ENCODE results near the gene SETD2. TPM values are rescaled to one million over a fixed set of nuclear protein-coding genes. Genes with fewer than 3 reads are reported as not detected.

SETD2 gene
- total RNA-seq, 2 donors from 2014 or later: 59.0 to 61.5 TPM

GRCh38 chr3:46987743-46988401, 176.0 kb downstream of the SETD2 start:
- no peak for TF ChIP-seq CTCF (conservative IDR thresholded peaks at IDR 0.05)
- H3K36me3 ChIP-seq (ENCODE audit: control insufficient read depth, insufficient read depth, low read length): peaks cover 4% of the 10 kb centered on the region
- H3K9me3 ChIP-seq (ENCODE audit: control insufficient read depth, low read length): no peaks in the 10 kb centered on the region
- H3K9ac ChIP-seq (ENCODE audit: extremely low read depth, low read length, poor library complexity, severe bottlenecking): no peak overlapping the region
- H3K27ac Mint-ChIP-seq: peak overlapping the region; percentile 82
- no peaks in the 10 kb centered on the region for H3K27me3 Mint-ChIP-seq (ENCODE audit: insufficient read depth)
- no peaks in the 10 kb centered on the region for H3K27me3 ChIP-seq (ENCODE audit: control insufficient read depth, insufficient read depth, low read length, poor library complexity, severe bottlenecking)
- H3K4me3 Mint-ChIP-seq: no peak overlapping the region
- no peaks in the 10 kb centered on the region for H3K9me3 Mint-ChIP-seq
- DNase-seq: no peak
- peaks cover 6% of the 10 kb centered on the region for H3K36me3 Mint-ChIP-seq (ENCODE audit: low read depth)
- no peak overlapping the region for H3K27ac ChIP-seq (ENCODE audit: low read depth, low read length)
- H3K4me1 ChIP-seq (ENCODE audit: control insufficient read depth, insufficient read depth, low read length): peaks cover 10% of the 10 kb centered on the region
- 73 to 77% methylated on average over 3 to 16 of the region's 16 CpGs for WGBS, 2 experiments (ENCODE audit: insufficient coverage in 1 of 2, insufficient read length in 1 of 2)
- no peak overlapping the region for H3K4me3 ChIP-seq (ENCODE audit: low read length)
- peaks cover 30% of the 10 kb centered on the region for H3K4me1 Mint-ChIP-seq

- Histone ChIP-seq H3K4me1 (ENCODE audit: control insufficient read depth, insufficient read depth, low read length) (peaks cover 10% of the 10 kb centered on the region), H3K27ac (ENCODE audit: low read depth, low read length) (no peak overlapping the region), H3K4me3 (ENCODE audit: low read length) (no peak overlapping the region), H3K27me3 (ENCODE audit: control insufficient read depth, insufficient read depth, low read length, poor library complexity, severe bottlenecking) (no peaks in the 10 kb centered on the region), H3K9ac (ENCODE audit: extremely low read depth, low read length, poor library complexity, severe bottlenecking) (no peak overlapping the region), H3K9me3 (ENCODE audit: control insufficient read depth, low read length) (no peaks in the 10 kb centered on the region), H3K36me3 (ENCODE audit: control insufficient read depth, insufficient read depth, low read length) (no peaks in the 10 kb centered on the region)
- Mint-ChIP-seq H3K27ac (peak overlapping the region; percentile 82), H3K36me3 (ENCODE audit: low read depth) (peaks cover 6% of the 10 kb centered on the region), H3K27me3 (ENCODE audit: insufficient read depth) (no peaks in the 10 kb centered on the region), H3K9me3 (no peaks in the 10 kb centered on the region), H3K4me1 (peaks cover 31% of the 10 kb centered on the region), H3K4me3 (no peak overlapping the region)
- 84% methylated on average over 9 of the region's 9 CpGs for WGBS, 2 experiments (ENCODE audit: insufficient coverage in 1 of 2, insufficient read length in 1 of 2)
- peak; percentile 89 for DNase-seq
- peak; percentile 35 for TF ChIP-seq CTCF (conservative IDR thresholded peaks at IDR 0.05)
Measured at GRCh38 chr3:46987319-46987742, 176.6 kb downstream of the SETD2 start.

GRCh38 chr3:46986782-46987310, 177.1 kb downstream of the SETD2 start:
- Mint-ChIP-seq H3K9me3 (no peaks in the 10 kb centered on the region), H3K27ac (no peak overlapping the region), H3K36me3 (ENCODE audit: low read depth) (peaks cover 6% of the 10 kb centered on the region), H3K4me3 (no peak overlapping the region), H3K27me3 (ENCODE audit: insufficient read depth) (no peaks in the 10 kb centered on the region), H3K4me1 (peaks cover 33% of the 10 kb centered on the region)
- Histone ChIP-seq H3K4me3 (ENCODE audit: low read length) (no peak overlapping the region), H3K27me3 (ENCODE audit: control insufficient read depth, insufficient read depth, low read length, poor library complexity, severe bottlenecking) (no peaks in the 10 kb centered on the region), H3K36me3 (ENCODE audit: control insufficient read depth, insufficient read depth, low read length) (no peaks in the 10 kb centered on the region), H3K27ac (ENCODE audit: low read depth, low read length) (no peak overlapping the region), H3K4me1 (ENCODE audit: control insufficient read depth, insufficient read depth, low read length) (peaks cover 11% of the 10 kb centered on the region), H3K9me3 (ENCODE audit: control insufficient read depth, low read length) (no peaks in the 10 kb centered on the region), H3K9ac (ENCODE audit: extremely low read depth, low read length, poor library complexity, severe bottlenecking) (no peak overlapping the region)
- TF ChIP-seq CTCF (conservative IDR thresholded peaks at IDR 0.05): no peak
- WGBS, 2 experiments (ENCODE audit: insufficient coverage in 1 of 2, insufficient read length in 1 of 2): 90 to 95% methylated on average over 2 to 3 of the region's 3 CpGs
- no peak for DNase-seq

All from endodermal cell (in vitro differentiated cells).